Stimulated activated CD4-positive, alpha-beta T cell treated with anti-CD3 and anti-CD28 coated beads, Interleukin-4, amount 100 ng/mL, for 24 hours (primary cell): Measurements from ENCODE around the gene ZNF813.
"Not testable (repeated sequence)": the region's sequence is repeated elsewhere in the genome, so short reads cannot be mapped to it uniquely, and the experiment has no call there.

Source experiments
- DNase-seq: peaks from one replicate; pipeline ENCODE4 v3.0.0-alpha.2; 2020

Gene ZNF813

GRCh38 chr19:53467485-53468262 lies at the start of gene ZNF813:
Gene ZNF813 (plus strand): TSS chr19:53467733. CDS start chr19:53483823, 16,090 bp downstream.
- peak; percentile 96 for DNase-seq

GRCh38 chr19:53420520-53421315 lies 46.8 kb upstream of the ZNF813 start:
- DNase-seq = not testable (repeated sequence)

- no peak for DNase-seq
These were observed 45.0 kb upstream of the ZNF813 start for GRCh38 chr19:53422551-53422950.

GRCh38 chr19:53423074-53423473 lies 44.5 kb upstream of the ZNF813 start:
- not testable (repeated sequence) for DNase-seq

GRCh38 chr19:53423680-53424079 lies 43.9 kb upstream of the ZNF813 start:
- not testable (repeated sequence) for DNase-seq

GRCh38 chr19:53424968-53425597 lies 42.5 kb upstream of the ZNF813 start:
- DNase-seq = peak; percentile 74

- DNase-seq = peak; percentile 97
These were observed 36.0 kb upstream of the ZNF813 start, which contains the start of gene ZNF761 for GRCh38 chr19:53431399-53432087. Gene ZNF761 (plus strand): TSS chr19:53431984. CDS start chr19:53447269, 15,285 bp downstream.

- DNase-seq = peak; percentile 7
These were observed 35.4 kb upstream of the ZNF813 start for GRCh38 chr19:53432088-53432661.

- DNase-seq = not testable (repeated sequence)
These were observed 23.7 kb upstream of the ZNF813 start for GRCh38 chr19:53443809-53444208.

GRCh38 chr19:53447196-53447595 lies 20.3 kb upstream of the ZNF813 start:
- not testable (repeated sequence) for DNase-seq

- DNase-seq = no peak
These were observed 11.7 kb upstream of the ZNF813 start for GRCh38 chr19:53455828-53456227.

- not testable (repeated sequence) for DNase-seq
These were observed 7.3 kb upstream of the ZNF813 start for GRCh38 chr19:53460131-53460721.

- no peak for DNase-seq
These were observed 5.7 kb upstream of the ZNF813 start for GRCh38 chr19:53461866-53462265.

GRCh38 chr19:53462861-53463260 lies 4.7 kb upstream of the ZNF813 start:
- DNase-seq = no peak

GRCh38 chr19:53463263-53463662 lies 4.3 kb upstream of the ZNF813 start:
- no peak for DNase-seq

GRCh38 chr19:53466726-53467484 lies 628 bp upstream of the ZNF813 start:
- no peak for DNase-seq

GRCh38 chr19:53468628-53469027 lies 1.1 kb downstream of the ZNF813 start:
- not testable (repeated sequence) for DNase-seq

GRCh38 chr19:53471916-53472315 lies 4.4 kb downstream of the ZNF813 start:
- DNase-seq = no peak

- not testable (repeated sequence) for DNase-seq
These were observed 7.3 kb downstream of the ZNF813 start for GRCh38 chr19:53474832-53475231.

GRCh38 chr19:53475470-53475869 lies 7.9 kb downstream of the ZNF813 start:
- not testable (repeated sequence) for DNase-seq

GRCh38 chr19:53483751-53484150 lies 16.2 kb downstream of the ZNF813 start:
- not testable (repeated sequence) for DNase-seq
